ENCODE data around the gene APOO. TPM values are rescaled to one million over a fixed set of nuclear protein-coding genes. Genes with fewer than 3 reads are reported as not detected.

The APOO gene
- total RNA-seq, 3 donors from 2014 or later, result 19.2 to 38.7 (median 36.6) TPM

DNA sequence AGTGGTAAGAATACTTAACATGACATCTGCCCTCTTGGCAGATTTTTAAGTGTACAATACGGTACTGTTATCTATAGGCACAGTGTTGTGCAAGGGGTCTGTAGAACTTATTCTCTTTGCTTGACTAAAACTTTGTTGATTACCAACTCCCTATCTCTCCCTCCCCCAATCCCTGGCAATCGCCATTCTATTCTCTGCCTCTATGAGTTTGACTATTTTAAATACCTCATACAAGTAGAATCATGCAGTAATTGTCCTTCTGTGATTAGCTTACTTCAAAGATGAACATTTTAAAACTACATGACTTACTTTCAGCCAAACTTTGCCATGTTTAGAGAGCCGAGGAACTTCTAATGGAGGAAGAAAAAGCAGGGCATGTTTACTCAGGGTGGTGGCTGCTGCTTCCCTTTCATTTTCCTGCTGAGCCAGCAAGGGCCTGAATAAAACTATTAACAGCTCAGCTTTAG is 62.4 kb downstream of the APOO start:
- TF ChIP-seq, protein P1, sequence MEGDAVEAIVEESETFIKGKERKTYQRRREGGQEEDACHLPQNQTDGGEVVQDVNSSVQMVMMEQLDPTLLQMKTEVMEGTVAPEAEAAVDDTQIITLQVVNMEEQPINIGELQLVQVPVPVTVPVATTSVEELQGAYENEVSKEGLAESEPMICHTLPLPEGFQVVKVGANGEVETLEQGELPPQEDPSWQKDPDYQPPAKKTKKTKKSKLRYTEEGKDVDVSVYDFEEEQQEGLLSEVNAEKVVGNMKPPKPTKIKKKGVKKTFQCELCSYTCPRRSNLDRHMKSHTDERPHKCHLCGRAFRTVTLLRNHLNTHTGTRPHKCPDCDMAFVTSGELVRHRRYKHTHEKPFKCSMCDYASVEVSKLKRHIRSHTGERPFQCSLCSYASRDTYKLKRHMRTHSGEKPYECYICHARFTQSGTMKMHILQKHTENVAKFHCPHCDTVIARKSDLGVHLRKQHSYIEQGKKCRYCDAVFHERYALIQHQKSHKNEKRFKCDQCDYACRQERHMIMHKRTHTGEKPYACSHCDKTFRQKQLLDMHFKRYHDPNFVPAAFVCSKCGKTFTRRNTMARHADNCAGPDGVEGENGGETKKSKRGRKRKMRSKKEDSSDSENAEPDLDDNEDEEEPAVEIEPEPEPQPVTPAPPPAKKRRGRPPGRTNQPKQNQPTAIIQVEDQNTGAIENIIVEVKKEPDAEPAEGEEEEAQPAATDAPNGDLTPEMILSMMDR (IDR thresholded peaks at IDR 0.05), result no peak
- Histone ChIP-seq H3K9me3 (no peaks in the 10 kb centered on the region), H3K4me1 (ENCODE audit: low read depth) (no peaks in the 10 kb centered on the region), H3K4me3 (no peak overlapping the region), H3K36me3 (ENCODE audit: low read depth) (no peaks in the 10 kb centered on the region)
- ATAC-seq, result peak; percentile 84
- intact Hi-C loops (cut with DNase I, micrococcal nuclease), result no loop called here
- peak in 1 of 3 donors; percentile 39 for DNase-seq

DNA sequence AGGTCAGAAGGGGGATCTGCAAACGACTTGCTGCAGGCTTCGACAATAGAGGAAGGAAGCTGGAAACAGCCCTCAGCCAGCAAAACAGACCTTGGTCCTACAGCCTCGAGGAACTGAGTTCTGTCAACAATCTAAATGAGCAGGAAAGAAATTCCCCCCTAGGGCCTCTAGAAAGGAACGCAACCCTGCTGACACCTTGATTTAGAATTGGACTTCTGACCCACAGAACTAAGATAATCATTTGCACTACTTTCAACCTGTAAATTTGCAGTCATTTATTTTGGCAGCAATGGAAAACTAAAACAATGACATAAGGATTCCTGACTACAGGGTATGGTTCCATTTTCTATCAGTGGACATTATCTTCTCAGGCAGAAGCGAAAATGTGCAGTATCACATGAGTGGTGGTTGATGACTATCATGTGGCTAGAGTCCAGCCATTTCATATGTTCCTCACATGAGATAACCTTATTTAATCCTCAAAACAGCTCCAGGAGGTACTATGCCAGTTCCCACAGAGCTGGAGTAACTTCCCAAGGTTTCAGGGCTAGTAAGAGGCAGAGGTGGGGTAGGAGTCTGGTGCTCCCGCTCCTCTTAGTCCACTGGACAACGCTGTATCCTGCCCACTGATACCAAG is 63.1 kb downstream of the APOO start:
- Histone ChIP-seq H3K9me3 (no peaks in the 10 kb centered on the region), H3K4me3 (no peak overlapping the region), H3K4me1 (ENCODE audit: low read depth) (no peaks in the 10 kb centered on the region), H3K36me3 (ENCODE audit: low read depth) (no peaks in the 10 kb centered on the region)
- ATAC-seq (peak; percentile 86), DNase-seq (peak in 2 of 3 donors; percentile 32 to 40)
- TF ChIP-seq, protein P1 (IDR thresholded peaks at IDR 0.05), result no peak
- intact Hi-C loops (cut with DNase I, micrococcal nuclease), result no loop called here

DNA sequence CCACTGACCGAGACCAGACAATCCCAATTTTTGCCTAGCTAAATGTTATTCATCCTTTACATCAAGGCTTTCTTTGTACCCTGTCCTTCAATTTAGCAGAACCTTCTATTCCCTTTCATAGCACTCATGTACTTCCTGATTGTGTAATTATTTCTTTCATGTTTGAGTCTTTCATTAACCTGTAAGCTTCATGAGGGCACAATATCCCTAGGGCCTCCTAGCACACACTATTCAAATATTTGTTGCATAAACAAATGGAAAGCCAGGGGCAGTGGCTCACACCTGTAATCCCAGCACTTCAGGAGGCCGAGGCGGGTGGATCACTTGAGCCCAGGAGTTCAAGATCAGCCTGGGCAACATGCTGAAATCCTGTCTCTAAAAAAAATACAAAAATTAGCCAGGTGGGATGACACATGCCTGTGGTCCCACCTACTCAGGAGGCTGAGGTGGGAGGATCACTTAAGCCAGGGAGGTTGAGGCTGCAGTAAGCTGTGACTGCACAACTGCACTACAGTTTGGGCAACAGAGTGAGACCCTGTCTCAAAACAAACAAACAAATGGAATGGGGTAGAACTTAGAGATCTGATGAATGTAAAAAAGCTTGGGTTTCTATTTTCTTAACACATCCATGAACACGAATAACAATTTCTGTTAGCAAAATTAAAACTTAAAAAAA is 65.8 kb downstream of the APOO start:
- ATAC-seq (peak; percentile 6), DNase-seq (no peak)
- no peaks in the 10 kb centered on the region for H3K36me3 ChIP-seq (ENCODE audit: low read depth)
- no peaks in the 10 kb centered on the region for H3K9me3 ChIP-seq
- TF ChIP-seq, protein P1 (IDR thresholded peaks at IDR 0.05), result no peak
- no peaks in the 10 kb centered on the region for H3K4me1 ChIP-seq (ENCODE audit: low read depth)
- H3K4me3 ChIP-seq, result no peak overlapping the region
- intact Hi-C loops (cut with DNase I, micrococcal nuclease), result no loop called here

DNA sequence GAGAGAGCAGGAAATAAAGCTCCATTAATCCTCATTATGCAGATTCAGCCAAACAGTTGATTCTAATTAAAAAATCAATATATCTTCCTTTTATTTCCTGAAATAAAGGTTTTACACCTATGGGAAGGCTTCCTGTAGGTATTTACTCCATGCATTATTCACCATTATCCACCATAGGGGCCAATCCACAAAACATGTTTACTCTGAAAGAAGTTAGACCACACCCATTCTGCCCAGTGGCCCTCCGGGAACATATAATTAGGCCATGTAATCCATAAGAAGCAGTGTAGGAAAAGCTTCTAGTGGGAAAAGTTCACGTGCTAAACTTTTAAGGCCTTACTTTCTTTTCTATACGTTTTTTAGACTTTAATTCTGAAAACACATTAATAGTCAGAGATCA is 67.1 kb downstream of the APOO start:
- intact Hi-C loops (cut with DNase I, micrococcal nuclease), result no loop called here
- H3K36me3 ChIP-seq (ENCODE audit: low read depth), result no peaks in the 10 kb centered on the region
- ATAC-seq, result peak; percentile 49
- H3K4me3 ChIP-seq, result no peak overlapping the region
- H3K4me1 ChIP-seq (ENCODE audit: low read depth), result no peaks in the 10 kb centered on the region
- TF ChIP-seq, protein P1 (IDR thresholded peaks at IDR 0.05), result no peak
- H3K9me3 ChIP-seq, result no peaks in the 10 kb centered on the region
- DNase-seq, result peak in 1 of 3 donors; percentile 44

DNA sequence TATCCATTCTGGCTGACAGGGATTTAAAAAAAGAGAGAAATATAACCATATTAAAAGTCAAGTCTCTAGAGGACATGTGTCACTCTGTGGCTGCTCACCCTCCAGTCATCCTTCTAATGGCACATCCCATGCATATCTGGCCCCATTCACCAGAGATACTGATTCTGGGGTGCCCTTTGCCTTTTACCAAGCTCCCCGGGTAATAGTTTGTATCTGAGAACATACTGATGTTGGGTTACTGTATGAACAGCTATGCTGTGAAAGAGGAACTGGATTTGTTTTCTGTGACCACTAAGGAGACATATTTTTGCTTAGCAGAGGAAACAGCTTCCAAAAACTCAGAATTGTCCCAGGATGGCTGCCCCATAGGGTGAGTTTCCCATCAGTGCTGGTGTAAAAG is 68.8 kb downstream of the APOO start:
- TF ChIP-seq, protein P1 (IDR thresholded peaks at IDR 0.05), result no peak
- DNase-seq, result no peak
- ATAC-seq, result peak; percentile 10

More for the DNA sequence above, 68.8 kb downstream of the APOO start:
- Histone ChIP-seq H3K9me3 (no peaks in the 10 kb centered on the region), H3K4me3 (no peak overlapping the region), H3K4me1 (ENCODE audit: low read depth) (no peaks in the 10 kb centered on the region), H3K36me3 (ENCODE audit: low read depth) (no peaks in the 10 kb centered on the region)
- intact Hi-C loops (cut with DNase I, micrococcal nuclease), result no loop called here

All from mucosa of descending colon (tissue), 3 donors.